ENCODE measurements around the gene TNFSF8. TPM values are rescaled to one million over a fixed set of nuclear protein-coding genes. Genes with fewer than 3 reads are reported as not detected.

TNFSF8 gene
- total RNA-seq, 1 donor from 2014 or later: 0.63 TPM

DNA sequence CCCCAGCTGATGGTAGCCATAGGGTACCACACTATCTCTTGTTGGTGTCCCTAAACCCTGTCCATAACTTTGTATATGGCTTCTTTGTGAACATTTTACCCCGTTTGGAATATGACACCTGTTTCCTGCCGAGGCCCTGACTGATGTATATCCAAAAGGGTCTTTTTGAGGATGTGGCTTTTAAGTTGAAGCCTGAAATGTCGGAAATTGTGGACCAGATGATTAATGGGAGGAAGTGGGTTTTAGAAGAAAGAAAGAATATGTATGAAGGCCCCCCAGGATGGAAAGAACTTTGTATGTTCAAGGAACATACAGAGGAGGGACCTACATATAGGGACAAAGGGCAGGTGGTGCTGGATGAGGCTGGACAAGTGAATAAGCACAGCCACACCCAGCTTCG, 16.7 kb upstream of the TNFSF8 start:
- H3K4me1 ChIP-seq: no peaks in the 10 kb centered on the region
- H3K27me3 ChIP-seq (ENCODE audit: low read depth): peaks cover 50% of the 10 kb centered on the region
- intact Hi-C loops (cut with micrococcal nuclease): no loop called here
- H3K9me3 ChIP-seq (replicated peaks): peaks cover 6% of the 10 kb centered on the region
- TF ChIP-seq, protein P1, sequence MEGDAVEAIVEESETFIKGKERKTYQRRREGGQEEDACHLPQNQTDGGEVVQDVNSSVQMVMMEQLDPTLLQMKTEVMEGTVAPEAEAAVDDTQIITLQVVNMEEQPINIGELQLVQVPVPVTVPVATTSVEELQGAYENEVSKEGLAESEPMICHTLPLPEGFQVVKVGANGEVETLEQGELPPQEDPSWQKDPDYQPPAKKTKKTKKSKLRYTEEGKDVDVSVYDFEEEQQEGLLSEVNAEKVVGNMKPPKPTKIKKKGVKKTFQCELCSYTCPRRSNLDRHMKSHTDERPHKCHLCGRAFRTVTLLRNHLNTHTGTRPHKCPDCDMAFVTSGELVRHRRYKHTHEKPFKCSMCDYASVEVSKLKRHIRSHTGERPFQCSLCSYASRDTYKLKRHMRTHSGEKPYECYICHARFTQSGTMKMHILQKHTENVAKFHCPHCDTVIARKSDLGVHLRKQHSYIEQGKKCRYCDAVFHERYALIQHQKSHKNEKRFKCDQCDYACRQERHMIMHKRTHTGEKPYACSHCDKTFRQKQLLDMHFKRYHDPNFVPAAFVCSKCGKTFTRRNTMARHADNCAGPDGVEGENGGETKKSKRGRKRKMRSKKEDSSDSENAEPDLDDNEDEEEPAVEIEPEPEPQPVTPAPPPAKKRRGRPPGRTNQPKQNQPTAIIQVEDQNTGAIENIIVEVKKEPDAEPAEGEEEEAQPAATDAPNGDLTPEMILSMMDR (IDR thresholded peaks at IDR 0.05; ENCODE audit: borderline replicate concordance): no peak
- no peak overlapping the region for H3K4me3 ChIP-seq
- H3K27ac ChIP-seq (replicated peaks): no peak overlapping the region
- DNase-seq: no peak
- H3K36me3 ChIP-seq: no peaks in the 10 kb centered on the region

DNA sequence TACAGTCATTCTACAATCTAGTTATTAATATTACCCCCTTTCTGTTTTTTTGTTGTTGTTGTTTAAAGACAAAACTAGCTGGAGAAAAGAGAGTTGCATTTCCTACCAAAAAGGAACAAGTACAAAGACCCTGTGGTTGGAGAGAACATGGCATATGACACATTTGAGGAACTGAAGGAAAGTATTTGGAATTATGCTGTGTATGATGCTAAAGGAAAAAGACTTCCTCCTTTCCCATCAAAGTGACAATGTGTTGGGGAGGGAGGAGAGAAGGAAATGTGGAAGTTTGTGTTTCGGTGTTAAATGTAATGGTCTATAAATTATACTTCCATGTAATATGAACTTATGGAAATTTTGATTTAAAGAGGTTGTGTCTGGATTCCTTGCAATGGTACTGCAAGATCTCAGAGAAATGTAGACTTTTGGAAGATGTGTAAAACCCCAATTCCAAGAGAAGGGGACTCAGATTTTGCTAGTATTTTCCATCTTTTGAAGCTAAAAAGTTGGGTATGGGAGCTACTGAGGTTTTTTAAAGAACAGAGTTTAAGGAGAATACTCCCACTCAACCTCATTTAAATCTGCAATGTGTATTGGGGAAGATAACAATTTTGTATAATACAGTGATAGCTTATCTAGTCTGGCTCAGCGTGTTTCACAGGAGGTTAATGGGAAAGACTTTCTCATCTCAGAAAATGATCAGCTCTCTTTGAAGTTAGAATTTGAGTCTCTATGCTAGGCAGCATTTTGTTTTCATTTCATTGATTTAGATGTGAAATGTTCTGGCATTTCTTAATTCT, 15.4 kb upstream of the TNFSF8 start:
- intact Hi-C loops (cut with micrococcal nuclease): no loop called here

DNA sequence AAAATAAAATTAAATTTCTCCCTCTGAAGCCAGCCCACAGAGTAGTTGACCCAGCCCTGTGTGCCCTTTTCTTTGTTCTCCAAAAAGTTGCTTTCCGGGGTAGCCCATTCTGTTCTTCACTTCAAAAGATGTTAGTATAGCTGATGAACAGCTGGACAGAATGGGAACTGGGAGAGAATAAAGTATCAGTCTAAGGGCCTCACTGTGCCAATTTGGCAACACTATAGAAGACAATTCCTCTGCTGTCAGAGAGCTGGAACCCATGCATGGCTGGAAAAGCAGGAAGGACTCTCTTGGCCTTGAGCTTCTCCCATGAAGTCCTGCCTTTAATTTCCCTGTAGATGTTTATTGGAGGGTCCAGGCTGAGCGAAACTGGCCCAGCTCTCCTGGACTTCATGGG, 11.0 kb upstream of the TNFSF8 start:
- TF ChIP-seq, protein P1 (IDR thresholded peaks at IDR 0.05; ENCODE audit: borderline replicate concordance): no peak
- Histone ChIP-seq H3K4me1 (no peaks in the 10 kb centered on the region), H3K36me3 (no peaks in the 10 kb centered on the region), H3K27me3 (ENCODE audit: low read depth) (peaks cover 19% of the 10 kb centered on the region), H3K27ac (replicated peaks) (no peak overlapping the region), H3K9me3 (replicated peaks) (peaks cover 6% of the 10 kb centered on the region), H3K4me3 (no peak overlapping the region)
- no peak for DNase-seq
- intact Hi-C loops (cut with micrococcal nuclease): no loop called here

More for the DNA sequence above, 15.4 kb upstream of the TNFSF8 start:
- Histone ChIP-seq H3K27ac (replicated peaks) (no peak overlapping the region), H3K4me3 (no peak overlapping the region), H3K36me3 (no peaks in the 10 kb centered on the region), H3K27me3 (ENCODE audit: low read depth) (peaks cover 37% of the 10 kb centered on the region), H3K4me1 (no peaks in the 10 kb centered on the region), H3K9me3 (replicated peaks) (peaks cover 6% of the 10 kb centered on the region)
- TF ChIP-seq, protein P1 (IDR thresholded peaks at IDR 0.05; ENCODE audit: borderline replicate concordance): no peak
- DNase-seq: no peak

DNA sequence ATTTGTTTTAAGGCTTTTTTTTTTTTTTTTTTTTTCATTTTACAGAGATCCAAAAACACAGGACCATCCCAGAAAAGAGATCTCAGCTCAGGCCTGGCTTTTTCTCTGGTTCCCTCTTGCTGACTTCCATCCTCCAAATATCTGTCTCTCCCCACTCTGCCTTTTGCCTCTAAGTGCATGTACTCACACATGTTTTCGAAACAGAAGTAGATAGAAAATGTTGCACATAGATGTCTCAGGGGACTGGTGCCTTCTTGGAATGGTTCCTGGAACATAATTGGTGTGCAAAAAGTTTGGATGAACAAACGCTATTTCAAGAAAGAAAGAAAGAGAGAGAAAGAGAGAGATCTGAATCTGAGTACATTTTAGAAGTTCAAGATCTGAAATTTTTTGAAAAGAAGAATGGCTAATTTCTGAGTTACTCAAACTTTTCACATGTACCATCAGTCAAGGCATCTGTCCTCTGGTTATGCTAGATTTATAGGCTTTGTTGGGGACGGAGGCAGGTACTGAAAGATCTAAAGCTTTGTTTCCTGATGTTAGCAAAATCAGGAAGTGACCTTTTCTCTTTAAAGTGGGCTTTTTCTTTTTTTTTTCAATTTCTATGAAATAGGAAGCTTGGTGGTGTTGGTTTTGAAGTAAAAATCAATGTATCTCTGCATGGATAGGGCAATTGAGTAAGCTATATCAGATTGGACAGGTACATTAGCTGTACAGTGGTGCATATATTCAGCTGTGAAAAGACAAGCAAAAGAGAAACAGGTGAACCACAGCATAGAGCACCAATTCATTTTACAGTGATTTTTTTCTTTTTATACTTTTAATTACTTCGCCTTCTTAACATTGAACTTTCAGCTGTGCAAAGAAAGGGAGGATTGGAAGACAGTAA, 8.5 kb upstream of the TNFSF8 start:
- peaks cover 6% of the 10 kb centered on the region for H3K9me3 ChIP-seq (replicated peaks)
- H3K27me3 ChIP-seq (ENCODE audit: low read depth): peaks cover 17% of the 10 kb centered on the region
- DNase-seq: no peak
- H3K27ac ChIP-seq (replicated peaks): no peak overlapping the region
- H3K4me3 ChIP-seq: no peak overlapping the region
- H3K4me1 ChIP-seq: no peaks in the 10 kb centered on the region
- intact Hi-C loops (cut with micrococcal nuclease): no loop called here
- TF ChIP-seq, protein P1 (IDR thresholded peaks at IDR 0.05; ENCODE audit: borderline replicate concordance): no peak
- H3K36me3 ChIP-seq: no peaks in the 10 kb centered on the region

DNA sequence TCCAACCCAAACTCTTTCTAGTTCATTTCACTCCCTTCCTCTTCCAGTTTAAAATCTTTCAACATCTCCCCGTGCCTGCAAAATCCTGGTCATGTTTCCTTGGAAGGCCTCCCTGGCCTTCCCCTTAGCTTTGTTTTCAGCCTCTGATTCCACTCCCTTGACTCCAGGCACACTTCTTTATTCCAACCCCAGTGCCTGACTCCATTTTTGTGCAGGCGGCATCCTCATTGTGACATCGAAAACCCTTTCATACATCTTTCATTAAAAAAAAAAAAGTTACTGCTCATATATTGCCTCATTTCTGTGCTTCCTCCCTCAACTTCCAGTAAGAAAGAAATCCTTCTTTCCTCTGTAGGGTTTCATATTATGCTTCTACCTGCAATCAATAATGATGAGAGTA, 7.1 kb upstream of the TNFSF8 start:
- Histone ChIP-seq H3K27ac (replicated peaks) (no peak overlapping the region), H3K27me3 (ENCODE audit: low read depth) (peaks cover 31% of the 10 kb centered on the region), H3K36me3 (no peaks in the 10 kb centered on the region), H3K4me3 (no peak overlapping the region), H3K4me1 (no peaks in the 10 kb centered on the region), H3K9me3 (replicated peaks) (no peaks in the 10 kb centered on the region)
- intact Hi-C loops (cut with micrococcal nuclease): no loop called here
- no peak for DNase-seq
- TF ChIP-seq, protein P1 (IDR thresholded peaks at IDR 0.05; ENCODE audit: borderline replicate concordance): no peak

Measured in left ventricle myocardium inferior (tissue), 1 donor.